Hindlimb muscle (tissue), 1 donor: Measurements from ENCODE around the gene CLK1. TPM values are rescaled to one million over a fixed set of nuclear protein-coding genes. Genes with fewer than 3 reads are reported as not detected.
A peak's percentile ranks its signal among the peaks of the same experiment; 100 is the strongest.
"Not testable (repeated sequence)": the region's sequence is repeated elsewhere in the genome, so short reads cannot be mapped to it uniquely, and the experiment has no call there.

Experiments used
- DNase-seq: peaks from one replicate; pipeline ENCODE4 v3.0.0-alpha.2; 2013
- polyA plus RNA-seq: library from polyadenylated mRNA; unstranded; fragments of 120-200 nt; gene quantifications from one replicate; pipeline ENCODE4 v1.2.1, GENCODE V29; 2013; ENCODE audit not compliant: insufficient read length

CLK1 gene
- polyA plus RNA-seq, 1 donor = 123 TPM

GRCh38 chr2:200851398-200852248 lies 12.8 kb downstream of the CLK1 start:
- DNase-seq = no peak

- DNase-seq = no peak
Observed at GRCh38 chr2:200850512-200851256, 13.8 kb downstream of the CLK1 start.

- DNase-seq = no peak
Observed at GRCh38 chr2:200847939-200848338, 16.5 kb downstream of the CLK1 start.

GRCh38 chr2:200847269-200847668 lies 17.2 kb downstream of the CLK1 start:
- no peak for DNase-seq

GRCh38 chr2:200845669-200846325 lies 18.7 kb downstream of the CLK1 start:
- DNase-seq = no peak

GRCh38 chr2:200845194-200845593 lies 19.3 kb downstream of the CLK1 start:
- no peak for DNase-seq

- DNase-seq = no peak
Observed at GRCh38 chr2:200843993-200844948, 20.2 kb downstream of the CLK1 start.

- no peak for DNase-seq
Observed at GRCh38 chr2:200839513-200839912, 24.9 kb downstream of the CLK1 start.

- DNase-seq = no peak
Observed at GRCh38 chr2:200834701-200835100, 29.8 kb downstream of the CLK1 start.

GRCh38 chr2:200829258-200829655 lies 35.2 kb downstream of the CLK1 start:
- no peak for DNase-seq

GRCh38 chr2:200828572-200829257 lies 35.7 kb downstream of the CLK1 start:
- no peak for DNase-seq

GRCh38 chr2:200828104-200828503 lies 36.4 kb downstream of the CLK1 start:
- no peak for DNase-seq

GRCh38 chr2:200821686-200822245 lies 42.7 kb downstream of the CLK1 start:
- no peak for DNase-seq

- no peak for DNase-seq
Observed at GRCh38 chr2:200820573-200821234, 43.8 kb downstream of the CLK1 start.

- not testable (repeated sequence) for DNase-seq
Observed at GRCh38 chr2:200818732-200819131, 45.7 kb downstream of the CLK1 start.

- no peak for DNase-seq
Observed at GRCh38 chr2:200814917-200815316, 49.5 kb downstream of the CLK1 start.

- no peak for DNase-seq
Observed at GRCh38 chr2:200814276-200814815, 50.1 kb downstream of the CLK1 start.

- peak; percentile 67 for DNase-seq
Observed at GRCh38 chr2:200812122-200813022, 52.1 kb downstream of the CLK1 start.
